Endothelial cell of hepatic sinusoid (primary cell): Measurements from ENCODE around the gene PLEKHO2.

Experiments
- in situ Hi-C: cut with HindIII; loops from 2 replicates; pipeline ENCODE4 v1.10.0; 2017; ENCODE audit warnings: low sequenced_read_pairs

The PLEKHO2 gene

DNA sequence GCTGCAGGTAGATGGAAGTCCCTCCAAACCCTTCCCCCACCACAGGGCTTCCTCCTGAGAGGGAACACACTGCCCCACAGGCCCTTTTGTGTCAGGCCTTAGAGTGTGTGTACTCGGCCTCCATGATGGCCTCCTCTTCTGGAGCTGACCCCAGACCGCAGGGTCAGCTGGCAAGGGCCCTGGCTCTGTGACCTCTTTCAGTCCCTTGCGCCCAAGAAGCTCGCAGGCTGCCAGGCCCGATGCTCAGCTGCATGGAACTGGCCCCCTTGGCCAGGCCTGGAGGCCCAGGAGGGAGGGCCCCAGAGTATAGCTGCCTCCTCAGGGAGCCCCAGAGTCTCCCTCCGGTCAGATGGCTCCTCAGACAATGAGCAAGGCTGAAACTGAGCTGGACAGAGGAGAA, 46.6 kb downstream of the PLEKHO2 start:
- in situ Hi-C loops = no loop called here

DNA sequence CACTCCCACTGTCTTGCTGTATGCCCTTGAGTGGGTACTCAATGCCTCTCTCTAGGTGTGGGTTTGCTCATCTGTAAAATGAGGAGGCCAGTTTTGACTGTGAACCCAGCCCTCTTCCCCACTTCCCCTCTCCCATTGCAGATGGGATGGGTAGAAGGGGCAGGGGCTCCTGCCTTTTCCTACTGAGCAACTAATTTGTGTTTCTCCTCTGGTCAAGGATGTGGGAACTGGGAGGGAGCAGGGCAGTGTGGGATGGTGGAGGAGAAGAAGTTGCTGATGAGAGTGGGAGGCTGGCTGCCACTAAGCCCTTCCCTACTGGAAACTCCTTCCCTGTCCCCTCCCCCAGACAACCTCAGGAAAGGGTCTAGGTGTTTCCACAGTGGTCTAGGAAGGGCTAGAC, 49.8 kb downstream of the PLEKHO2 start:
- in situ Hi-C loops = no loop called here

DNA sequence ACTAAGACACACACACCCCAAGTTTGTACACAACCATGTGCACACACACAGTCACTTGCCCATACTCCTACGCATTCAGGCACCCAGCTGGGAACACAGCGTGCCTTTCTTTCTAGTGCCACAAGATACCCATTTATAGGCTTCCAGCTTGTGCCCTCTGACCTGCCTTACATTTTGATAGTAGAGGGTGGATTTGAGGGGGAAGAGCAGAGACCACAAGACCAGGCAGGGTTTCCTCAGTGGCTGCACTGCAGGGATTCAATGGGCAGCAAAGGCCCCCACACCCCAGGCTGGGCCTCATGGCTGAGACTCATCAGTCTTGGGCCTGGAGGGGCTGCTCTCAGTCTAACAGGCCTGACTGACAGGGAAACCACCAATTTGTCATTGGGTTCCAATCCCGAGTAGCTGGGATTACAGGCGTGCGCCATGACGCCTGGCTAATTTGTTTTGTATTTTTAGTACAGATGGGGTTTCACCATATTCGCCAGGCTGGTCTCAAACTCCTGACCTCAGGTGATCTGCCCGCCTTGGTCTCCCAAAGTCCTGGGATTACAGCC, 51.2 kb downstream of the PLEKHO2 start:
- in situ Hi-C loops = no loop called here

DNA sequence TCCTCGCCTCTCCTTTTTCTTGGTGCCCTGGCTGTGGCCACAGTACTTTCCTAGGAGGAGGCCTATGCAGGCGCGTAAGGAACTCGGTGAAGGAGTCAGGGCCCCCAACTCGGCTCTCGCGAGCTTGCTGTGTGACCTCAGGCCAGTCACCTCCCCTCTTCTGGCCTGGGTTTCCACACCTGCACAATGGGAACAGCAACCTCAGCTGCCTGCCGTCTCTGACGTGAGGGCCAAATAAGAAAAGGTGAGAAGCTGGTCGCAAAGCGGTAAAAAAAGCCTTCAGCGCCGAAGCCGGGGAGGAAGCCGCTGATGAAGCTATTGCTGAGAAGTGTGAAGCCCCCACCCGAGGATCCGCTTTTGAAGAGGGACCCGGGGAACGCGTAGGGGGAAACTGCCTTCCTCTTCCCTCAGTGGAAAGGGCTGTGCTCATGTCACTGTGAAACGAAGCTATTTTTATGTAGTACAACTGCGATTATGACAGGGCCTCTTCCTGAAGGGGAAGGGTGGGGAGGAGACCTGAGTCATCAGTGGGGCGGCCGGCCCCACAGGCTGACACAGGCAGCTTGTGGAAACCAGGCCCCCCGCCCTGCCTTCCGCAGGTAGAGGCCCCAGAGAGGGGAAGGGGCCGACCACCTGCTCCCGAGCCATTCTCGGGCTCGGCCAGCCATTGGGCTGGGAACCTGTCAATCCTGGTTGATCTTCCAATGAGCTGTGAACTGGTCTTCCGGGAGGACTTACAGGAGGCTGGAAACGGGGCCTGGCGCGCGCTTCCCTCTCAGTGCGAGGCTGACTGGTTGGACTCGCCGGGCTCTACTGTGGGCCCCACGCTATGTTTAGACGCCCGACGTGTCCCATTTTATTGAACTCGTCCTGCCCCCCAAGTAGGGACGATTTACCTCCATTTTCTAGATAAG, 52.0 kb downstream of the PLEKHO2 start:
- in situ Hi-C loops = no loop called here

DNA sequence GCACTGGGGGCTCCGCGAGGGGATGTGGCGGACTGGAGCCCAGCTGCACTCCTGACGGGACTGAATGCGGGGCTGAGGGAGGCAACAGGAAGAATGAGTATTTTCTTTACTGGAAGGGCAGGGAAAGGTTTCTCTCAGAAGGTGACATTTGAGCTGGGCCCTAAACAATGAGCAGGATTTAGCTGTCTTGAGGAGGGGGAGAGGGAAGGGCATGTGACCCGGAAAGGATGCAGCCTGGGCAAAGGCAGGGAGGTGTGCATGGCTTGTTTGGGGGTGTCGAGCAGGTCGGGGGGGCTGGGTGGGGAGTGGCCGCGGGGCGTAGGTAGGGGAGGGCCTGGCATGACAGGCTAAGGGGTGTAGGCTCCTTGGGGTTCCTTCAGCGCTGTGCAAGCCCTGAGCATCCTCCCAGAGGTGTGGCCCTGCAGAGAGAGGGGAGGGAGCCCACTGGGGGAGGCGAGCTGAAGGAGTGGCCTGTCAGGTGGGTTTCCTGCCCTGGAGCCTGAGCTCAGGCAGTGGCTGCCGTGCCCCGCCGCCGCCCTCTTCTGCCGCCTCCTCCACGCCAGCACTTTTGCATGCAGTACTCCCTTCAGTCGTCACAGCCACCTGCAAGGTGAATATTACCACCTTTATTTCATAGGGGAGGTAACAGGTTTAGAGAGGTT, 52.8 kb downstream of the PLEKHO2 start:
- in situ Hi-C loops = no loop called here

DNA sequence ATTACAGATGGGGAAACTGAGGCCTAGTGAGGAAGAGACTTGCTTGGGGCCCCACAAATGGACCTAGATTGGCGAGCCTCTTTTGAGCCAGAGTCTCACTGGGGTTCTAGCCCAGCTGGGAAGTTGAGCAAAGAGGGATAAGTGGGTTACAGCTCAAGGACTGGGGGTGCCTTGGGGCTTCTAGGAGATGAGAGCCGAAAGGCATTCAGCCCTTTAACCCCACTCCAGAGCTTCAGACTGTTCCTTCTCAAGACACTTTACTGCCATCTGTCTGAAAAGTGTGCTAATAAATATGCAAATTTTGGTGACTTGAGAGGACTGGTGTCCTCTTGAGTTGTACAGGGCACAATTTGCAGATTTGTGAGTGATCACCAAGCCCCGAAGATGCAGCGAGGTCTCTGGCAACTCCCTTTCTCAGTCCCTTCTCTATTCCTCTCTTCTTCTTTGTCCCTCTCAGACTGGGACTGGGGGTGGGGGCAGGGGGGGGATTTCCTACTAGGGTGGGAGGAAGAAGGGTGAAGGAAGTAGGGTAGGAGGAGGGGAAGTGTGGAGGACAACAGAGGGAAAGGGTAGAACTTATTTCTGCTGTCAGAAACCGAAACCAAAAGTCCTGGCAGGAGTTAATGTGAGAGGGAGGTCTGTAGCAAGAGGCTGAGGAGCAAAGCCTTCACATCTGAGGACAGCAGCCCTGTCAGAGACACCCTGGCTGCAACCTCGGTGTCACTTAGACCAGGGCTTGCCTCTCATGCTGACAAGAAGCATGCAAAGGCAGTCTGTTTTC, 53.8 kb downstream of the PLEKHO2 start:
- in situ Hi-C loops = no loop called here

DNA sequence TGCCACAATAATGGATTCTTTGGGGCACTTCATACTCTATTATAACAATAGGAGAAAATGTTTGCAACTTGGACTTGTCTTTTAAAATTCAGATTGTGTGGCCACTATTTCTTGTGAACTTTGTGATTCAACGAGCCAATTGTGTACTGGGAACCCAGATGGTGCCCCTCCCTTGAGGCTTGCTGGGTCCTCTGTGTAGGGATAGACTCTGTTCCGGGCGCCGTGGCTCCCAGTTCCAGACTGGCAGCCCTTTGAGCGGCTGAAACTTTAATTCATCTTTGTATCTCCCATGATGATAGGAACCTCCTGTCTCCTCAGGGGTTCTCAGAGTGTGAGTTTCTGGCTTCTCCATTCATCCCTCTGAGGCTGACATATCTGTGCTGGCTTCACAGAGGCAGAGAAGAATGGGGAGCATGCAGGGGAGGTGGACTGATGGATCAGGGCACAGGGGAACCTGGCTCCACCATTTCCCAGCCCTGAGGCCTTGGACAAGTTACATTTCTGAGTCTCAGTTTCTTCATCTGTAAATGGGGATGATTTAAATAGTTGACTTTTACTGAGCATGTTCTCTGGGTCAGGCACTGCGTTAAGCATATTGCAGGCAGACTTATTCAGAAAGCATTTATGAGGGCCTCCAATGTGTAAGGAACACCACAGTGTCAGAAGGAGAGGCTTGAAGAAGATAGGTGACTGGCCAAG, 54.8 kb downstream of the PLEKHO2 start:
- in situ Hi-C loops = no loop called here

DNA sequence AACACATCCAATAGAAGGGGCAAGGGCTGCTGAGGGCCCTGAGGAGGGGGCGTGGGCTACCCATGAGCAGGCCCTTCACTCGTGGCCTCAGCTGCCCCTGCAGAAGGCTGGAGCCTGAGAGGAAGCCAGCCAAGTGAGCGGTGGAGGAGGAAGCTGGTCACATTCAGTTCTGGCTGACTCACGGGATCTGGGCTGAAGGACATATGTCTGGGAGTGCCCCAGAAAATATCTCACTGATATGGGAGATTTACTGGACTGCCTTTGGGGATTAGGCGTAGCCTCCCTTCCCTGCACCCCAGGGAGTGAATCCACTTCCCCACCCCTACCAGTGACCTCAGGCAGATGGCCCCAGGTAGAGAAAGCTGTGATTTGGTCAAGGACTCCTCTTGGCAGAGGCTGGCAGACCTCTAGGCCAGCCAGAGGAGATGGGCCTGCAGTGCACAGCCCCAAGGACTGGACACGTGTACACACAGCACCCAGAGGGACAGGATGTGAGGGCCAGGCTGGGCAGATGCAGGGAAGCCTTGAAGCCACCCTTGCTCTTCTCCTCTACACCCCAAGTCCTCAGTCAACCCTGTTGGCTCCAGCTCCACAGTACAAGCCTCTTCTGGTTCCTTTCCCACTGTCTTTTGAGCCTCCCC, 55.8 kb downstream of the PLEKHO2 start:
- in situ Hi-C loops = no loop called here

DNA sequence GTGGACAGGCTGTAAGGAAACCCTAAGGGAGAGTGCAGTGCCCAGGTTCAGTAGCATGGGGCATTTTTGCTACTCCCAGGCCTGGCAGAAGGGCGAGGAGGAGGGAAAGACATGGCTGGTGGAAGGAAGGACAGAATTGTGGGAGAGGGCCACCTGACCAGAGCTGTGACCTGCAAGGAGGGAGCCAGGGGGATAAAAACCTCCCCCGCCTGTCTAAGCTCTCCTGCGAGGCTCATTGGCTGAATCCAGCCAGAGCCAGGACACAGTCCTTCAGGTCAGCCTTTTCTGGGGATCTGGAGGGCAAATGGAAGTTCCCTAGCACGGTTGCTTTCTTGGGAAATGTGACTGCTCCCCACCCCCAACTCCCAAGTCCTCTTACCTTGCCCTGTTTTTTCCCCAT, 56.7 kb downstream of the PLEKHO2 start:
- in situ Hi-C loops = no loop called here

DNA sequence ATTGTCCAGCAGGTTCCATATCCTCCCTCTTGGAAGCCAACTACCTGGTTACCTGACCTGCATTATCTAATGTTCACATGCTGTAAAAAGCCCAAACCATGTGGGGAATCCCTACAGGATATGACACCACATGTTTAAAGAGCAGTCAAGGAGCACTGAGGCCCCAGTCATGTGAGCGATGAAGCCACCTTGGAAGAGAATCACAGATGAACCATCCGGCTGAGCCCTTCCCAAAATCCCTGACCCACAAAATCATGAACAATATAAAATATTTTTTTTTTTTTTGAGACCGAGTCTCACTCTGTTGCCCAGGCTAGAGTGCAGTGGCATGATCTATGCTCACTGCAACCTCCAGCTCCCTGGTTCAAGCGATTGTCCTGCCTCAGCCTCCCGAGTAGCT, 59.4 kb downstream of the PLEKHO2 start:
- in situ Hi-C loops = no loop called here

DNA sequence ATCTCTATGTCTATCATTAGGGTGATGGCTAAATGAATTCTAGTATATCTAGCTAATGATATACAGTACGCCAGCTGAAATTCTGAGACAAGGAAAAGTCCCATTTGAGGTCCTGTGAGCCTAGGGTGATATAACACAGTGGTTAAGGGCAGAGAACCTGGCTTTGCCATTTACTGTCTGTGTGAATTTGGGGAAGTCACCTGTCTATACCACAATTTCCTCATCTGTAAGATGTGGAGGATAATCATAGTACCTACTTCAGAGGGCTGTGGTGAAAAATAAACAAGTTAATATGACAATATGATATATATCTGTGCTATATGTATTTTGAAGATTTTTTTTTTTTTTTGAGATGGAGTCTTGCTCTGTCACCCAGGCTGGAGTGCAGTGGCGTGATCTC, 60.2 kb downstream of the PLEKHO2 start:
- in situ Hi-C loops = no loop called here

DNA sequence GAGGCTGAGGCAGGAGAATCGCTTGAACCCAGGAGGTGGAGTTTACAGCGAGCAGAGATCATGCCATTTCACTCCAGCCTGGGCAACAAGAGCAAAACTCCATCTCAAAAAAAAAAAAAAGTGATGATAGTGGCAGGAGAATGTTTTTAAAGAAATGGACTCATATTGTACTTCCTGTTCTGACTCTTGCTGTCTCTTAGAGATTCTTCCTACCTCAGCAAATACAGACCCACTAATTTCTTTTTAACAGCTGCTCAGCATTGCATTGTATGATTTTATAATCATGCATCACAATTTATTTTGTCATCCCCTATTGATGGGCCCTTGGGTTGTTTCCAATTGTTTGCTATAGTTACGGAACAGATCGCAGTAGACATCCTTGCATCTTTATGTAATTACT, 61.1 kb downstream of the PLEKHO2 start:
- in situ Hi-C loops = no loop called here

DNA sequence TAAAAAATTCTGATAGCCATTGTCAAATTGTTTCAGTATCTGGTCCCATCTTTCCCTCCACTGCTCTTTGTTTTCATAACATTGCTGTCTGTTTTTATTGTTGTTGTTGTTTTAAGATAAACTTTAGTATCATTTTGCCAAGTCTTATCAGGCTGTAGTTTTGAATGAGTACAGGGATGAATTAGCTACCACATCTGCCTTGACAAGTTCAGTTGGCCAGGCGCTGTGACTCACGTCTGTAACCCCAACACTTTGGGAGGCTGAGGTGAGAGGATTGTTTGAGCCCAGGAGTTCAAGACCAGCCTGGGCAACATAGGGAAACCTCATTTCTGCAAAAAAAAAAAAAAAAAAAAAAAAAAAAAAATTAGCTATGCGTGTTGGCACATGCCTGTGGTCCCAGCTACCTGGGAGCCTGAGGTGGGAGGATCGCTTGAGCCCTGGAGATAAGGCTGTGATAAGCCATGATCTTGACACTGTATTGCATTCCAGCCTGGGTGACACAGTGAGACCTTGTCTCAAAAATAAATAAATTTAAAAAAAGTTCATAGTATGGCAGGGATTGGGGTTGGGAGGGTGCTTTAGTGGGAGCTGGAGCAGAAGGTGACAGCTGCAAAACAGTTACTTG, 61.7 kb downstream of the PLEKHO2 start:
- in situ Hi-C loops = no loop called here

DNA sequence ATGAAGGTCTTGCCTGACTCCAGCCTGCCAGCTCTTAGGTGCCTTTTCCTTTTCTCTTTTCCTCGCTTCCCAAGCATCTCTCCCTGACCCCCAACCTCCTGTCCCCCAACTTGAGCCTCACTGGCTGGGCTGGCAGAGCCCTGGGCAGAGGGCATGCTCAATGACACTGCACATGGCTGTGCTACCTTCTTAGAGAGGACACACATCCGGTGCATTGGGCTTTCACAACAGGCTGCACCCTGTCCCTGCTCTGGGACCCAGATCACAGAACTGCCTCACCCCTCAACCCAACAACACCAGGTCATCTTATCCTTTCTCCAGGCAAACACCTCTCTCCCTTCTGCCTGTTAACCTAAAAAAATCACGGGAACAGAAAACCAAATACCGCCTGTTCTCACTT, 62.5 kb downstream of the PLEKHO2 start:
- in situ Hi-C loops = no loop called here

DNA sequence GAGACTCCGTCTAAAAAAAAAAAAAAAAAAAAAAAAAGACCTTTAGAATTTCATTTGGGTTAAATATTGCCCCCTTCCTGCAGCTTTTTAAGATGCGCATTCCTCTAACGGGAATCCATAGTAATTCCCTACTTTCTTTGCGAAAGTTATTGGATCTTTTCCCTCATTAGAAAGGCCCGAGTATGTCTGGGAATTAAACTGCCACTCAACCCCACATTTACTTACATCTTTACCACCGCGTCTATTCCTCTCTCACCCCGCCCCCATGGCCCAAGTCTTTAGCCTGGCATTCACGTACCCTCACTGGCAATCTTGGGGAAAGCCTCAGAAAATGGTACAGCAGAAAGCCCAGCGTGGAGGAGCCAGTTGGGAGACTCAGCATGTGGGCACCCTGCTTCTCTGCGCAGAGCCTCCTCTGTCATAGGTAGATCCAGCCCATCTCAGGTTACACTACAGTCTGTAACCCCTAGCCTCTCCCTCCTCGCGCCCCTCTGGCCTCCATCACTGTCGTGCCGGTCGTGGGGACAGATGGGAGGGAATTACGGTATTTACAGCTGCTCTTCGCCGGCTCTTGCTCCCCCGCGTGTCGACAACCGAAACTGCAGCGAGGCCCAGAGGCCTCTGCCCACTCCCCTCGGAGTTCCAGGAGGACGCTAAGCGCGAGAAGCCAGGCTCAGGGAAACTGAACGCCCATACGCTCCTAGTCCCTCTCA, 63.6 kb downstream of the PLEKHO2 start:
- in situ Hi-C loops = no loop called here

DNA sequence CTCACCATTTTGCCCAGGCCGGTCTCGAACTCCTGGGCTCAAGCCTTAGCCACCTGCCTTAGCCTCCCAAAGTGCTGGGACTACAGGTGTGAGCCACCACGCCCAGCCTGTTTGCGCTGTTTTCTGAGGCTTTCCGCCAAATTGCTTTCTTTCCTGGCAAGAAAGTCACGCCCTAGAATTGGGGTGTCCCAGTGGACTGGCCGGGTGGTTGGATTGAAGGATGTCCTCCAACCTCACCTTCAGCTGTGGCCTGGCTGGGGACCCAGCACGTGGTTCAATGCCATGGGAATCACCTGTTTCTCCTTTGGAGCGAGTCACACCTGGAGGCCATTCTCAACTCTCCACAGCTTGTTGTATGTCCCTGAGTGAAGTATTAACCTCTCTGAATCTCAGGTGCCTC, 64.2 kb downstream of the PLEKHO2 start:
- in situ Hi-C loops = no loop called here

DNA sequence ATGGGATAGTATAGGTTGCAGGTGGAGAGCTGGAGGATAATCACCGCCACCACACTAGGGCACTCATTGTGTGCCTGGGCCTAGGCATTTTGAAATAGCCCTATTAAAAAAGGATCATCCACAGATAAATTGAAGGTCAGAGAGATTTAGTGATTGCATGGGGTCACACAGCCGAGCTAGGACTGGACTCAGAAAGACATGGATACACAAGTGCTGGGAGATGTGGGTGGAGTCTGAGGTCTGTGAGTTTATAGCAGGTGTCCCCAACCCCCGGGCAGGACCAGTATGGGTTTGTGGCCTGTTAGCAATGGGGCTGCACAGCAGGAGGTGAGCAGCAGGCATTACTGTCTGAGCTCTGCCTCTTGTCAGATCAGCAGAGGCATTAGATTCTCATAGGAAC, 64.7 kb downstream of the PLEKHO2 start:
- in situ Hi-C loops = no loop called here

DNA sequence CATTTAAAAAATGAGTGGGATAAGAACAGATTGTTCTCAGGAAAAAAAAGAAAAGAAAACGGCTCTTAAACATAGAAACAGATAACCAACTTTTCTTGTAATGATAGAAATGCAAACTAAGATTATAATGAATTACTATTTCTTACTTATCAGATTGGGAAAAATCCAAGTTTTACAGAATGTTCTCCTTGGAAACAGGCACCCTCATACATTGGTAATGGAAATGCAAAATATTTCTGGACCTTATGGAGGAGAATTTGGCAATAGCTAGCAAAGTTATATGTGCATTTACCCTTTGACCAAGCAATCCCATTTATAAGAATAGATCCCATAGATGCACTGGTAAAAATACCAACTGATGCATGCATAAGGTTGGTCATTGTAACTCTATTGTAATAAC, 66.3 kb downstream of the PLEKHO2 start:
- in situ Hi-C loops = no loop called here

DNA sequence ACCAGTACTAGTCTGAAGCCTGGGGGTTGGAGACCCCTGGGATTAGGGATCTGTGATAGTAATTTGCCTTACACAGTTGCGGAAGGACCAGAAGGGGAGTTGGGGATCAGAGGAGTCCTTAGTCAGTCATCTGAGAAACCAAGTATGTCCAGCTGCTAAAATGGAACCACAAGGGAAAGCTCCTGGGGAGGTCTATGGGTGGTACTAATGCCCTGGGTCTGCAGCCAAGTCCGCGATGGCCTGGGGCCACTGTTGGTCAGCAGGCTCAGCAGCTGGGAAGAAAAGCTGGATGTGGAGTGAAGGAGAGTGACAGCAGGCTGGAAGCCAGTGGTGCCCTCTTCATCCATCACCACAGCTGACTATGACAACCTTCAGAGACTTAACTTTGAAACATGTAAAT, 67.8 kb downstream of the PLEKHO2 start:
- in situ Hi-C loops = no loop called here
